H1 (cell line): Measurements from ENCODE around the gene KTI12. TPM values are rescaled to one million over a fixed set of nuclear protein-coding genes. Genes with fewer than 3 reads are reported as not detected.

Experiments used
- CTCF ChIA-PET: fragments of 300-600 bp; sonication (Branson Sonifier 250); formaldehyde crosslinking; loops from one replicate; lab custom pipeline; 2021; ENCODE audit not compliant: partially characterized antibody; lab: Charles Lee
- POLR2A ChIA-PET: fragments of 300-600 bp; sonication (Branson Sonifier 250); formaldehyde crosslinking; loops from one replicate; lab custom pipeline; 2021; ENCODE audit warnings: inconsistent platforms; ENCODE audit not compliant: partially characterized antibody; lab: Charles Lee
- DNase-seq, 2 experiments: peaks; one replicate each; pipeline versions ENCODE4 v3.0.0 to v3.0.0-alpha.2; 2010 to 2022; ENCODE audit warnings: low spot score in 2 of 2, low read depth in 1 of 2, mixed read lengths in 1 of 2
- FAIRE-seq: peaks from 2 replicates; lab custom pipeline; 2011; peaks lifted over from hg19 to GRCh38; lab: Jason Lieb, UNC
- H2AFZ ChIP-seq: 2 replicates; pipeline ENCODE4 v1.8.1; 2012; ENCODE audit warnings: low read length, inconsistent platforms
- H2AK5ac ChIP-seq: 2 replicates; pipeline ENCODE4 v1.6.1; 2013; ENCODE audit warnings: low read depth, low read length
- H2BK120ac ChIP-seq: replicated peaks from 2 replicates; pipeline ENCODE3; 2013; ENCODE audit warnings: low read depth, low read length, inconsistent platforms
- H2BK12ac ChIP-seq: 2 replicates; pipeline ENCODE4 v1.6.1; 2013; ENCODE audit warnings: low read depth, low read length
- H2BK15ac ChIP-seq: 2 replicates; pipeline ENCODE4 v1.6.1; 2013; ENCODE audit warnings: low read length
- H2BK20ac ChIP-seq: 2 replicates; pipeline ENCODE4 v1.6.1; 2013; ENCODE audit warnings: low read length
- H2BK5ac ChIP-seq: 2 replicates; pipeline ENCODE4 v1.6.1; 2013; ENCODE audit warnings: low read depth, low read length
- H3K14ac ChIP-seq: 2 replicates; pipeline ENCODE4 v1.6.1; 2013; ENCODE audit warnings: inconsistent platforms; ENCODE audit not compliant: insufficient read length
- H3K18ac ChIP-seq: 2 replicates; pipeline ENCODE4 v1.6.1; 2013; ENCODE audit warnings: low read length; ENCODE audit errors: extremely low read depth
- H3K23ac ChIP-seq: 2 replicates; pipeline ENCODE4 v1.6.1; 2013; ENCODE audit warnings: inconsistent platforms; ENCODE audit not compliant: insufficient read length
- H3K23me2 ChIP-seq: 2 replicates; pipeline ENCODE4 v1.6.1; 2013; ENCODE audit warnings: low read depth, low read length
- H3K27ac ChIP-seq: 2 replicates; pipeline ENCODE4 v1.6.1; 2011; ENCODE audit warnings: low read depth, low read length, inconsistent platforms
- H3K27me3 ChIP-seq, 4 experiments: replicated peaks in 1 of 4; 1 replicate in 1 of 4; 2 replicates in 3 of 4; pipeline versions ENCODE4 v1.6.1 to v1.8.1; 2011 to 2013; ENCODE audit warnings: low read length in 3 of 4, mild to moderate bottlenecking in 3 of 4, inconsistent platforms in 2 of 4, mixed read lengths in 2 of 4, moderate library complexity in 1 of 4; ENCODE audit not compliant: control insufficient read depth in 3 of 4, insufficient read depth in 3 of 4; ENCODE audit errors: extremely low read depth in 1 of 4
- H3K36me3 ChIP-seq, 4 experiments: 2 replicates each; pipeline versions ENCODE4 v1.6.1 to v1.8.1; 2011 to 2013; ENCODE audit warnings: mild to moderate bottlenecking in 4 of 4, low read length in 3 of 4, moderate library complexity in 2 of 4, control low read depth in 1 of 4, inconsistent platforms in 1 of 4; ENCODE audit not compliant: insufficient read depth in 4 of 4, control insufficient read depth in 2 of 4
- H3K4ac ChIP-seq: replicated peaks from 2 replicates; pipeline ENCODE3; 2013; ENCODE audit warnings: low read length, low read depth, mixed read lengths, inconsistent platforms; ENCODE audit not compliant: insufficient read length
- H3K4me1 ChIP-seq, 4 experiments: replicated peaks in 1 of 4; 1 replicate in 1 of 4; 2 replicates in 3 of 4; pipeline versions ENCODE4 v1.6.1 to v1.8.1; 2011 to 2013; ENCODE audit warnings: low read length in 3 of 4, inconsistent platforms in 2 of 4, mixed read lengths in 1 of 4; ENCODE audit not compliant: insufficient read depth in 4 of 4, control insufficient read depth in 3 of 4
- H3K4me2 ChIP-seq, 2 experiments: 2 replicates each; pipeline versions ENCODE4 v1.6.1 to v1.8.1; 2011 to 2013; ENCODE audit warnings: low read depth in 2 of 2, low read length in 2 of 2, control low read depth in 1 of 2, inconsistent platforms in 1 of 2, mild to moderate bottlenecking in 1 of 2; ENCODE audit not compliant: insufficient read depth in 1 of 2
- H3K4me3 ChIP-seq, 4 experiments: fragments of 200-600, 300-600 bp in 1 of 4; sonication (generic), shearing (Covaris generic), sonication (Bioruptor Twin) in 1 of 4; 2 replicates each; pipeline versions ENCODE4 v1.5.1 to v1.8.1; 2011 to 2016; ENCODE audit warnings: low read length in 4 of 4, low read depth in 3 of 4, control low read depth in 2 of 4, inconsistent platforms in 2 of 4, mild to moderate bottlenecking in 2 of 4, mixed read lengths in 1 of 4, moderate library complexity in 1 of 4; ENCODE audit not compliant: insufficient read depth in 2 of 4; ENCODE audit errors: extremely low read depth in 1 of 4
- H3K56ac ChIP-seq: replicated peaks from 2 replicates; pipeline ENCODE3; 2013; ENCODE audit warnings: low read depth, mild to moderate bottlenecking, mixed read lengths, low read length, inconsistent platforms; ENCODE audit not compliant: insufficient read length
- H3K79me1 ChIP-seq: 2 replicates; pipeline ENCODE4 v1.6.1; 2013; ENCODE audit warnings: low read depth, low read length, control low read depth
- H3K79me2 ChIP-seq, 2 experiments: 2 replicates each; pipeline versions ENCODE4 v1.6.1 to v1.8.1; 2012 to 2013; ENCODE audit warnings: low read length in 2 of 2, mild to moderate bottlenecking in 2 of 2, inconsistent platforms in 1 of 2; ENCODE audit not compliant: insufficient read depth in 2 of 2, control insufficient read depth in 1 of 2
- H3K9ac ChIP-seq, 4 experiments: replicated peaks in 1 of 4; 1 replicate in 1 of 4; 2 replicates in 3 of 4; pipeline versions ENCODE4 v1.6.1 to v1.8.1; 2011 to 2013; ENCODE audit warnings: low read depth in 3 of 4, low read length in 3 of 4, control low read depth in 2 of 4, mild to moderate bottlenecking in 2 of 4, moderate library complexity in 2 of 4, inconsistent platforms in 1 of 4; ENCODE audit errors: extremely low read depth in 1 of 4
- H3K9me3 ChIP-seq, 2 experiments: 2 replicates each; pipeline versions ENCODE4 v1.6.1 to v1.8.1; 2012 to 2013; ENCODE audit warnings: mild to moderate bottlenecking in 2 of 2, moderate library complexity in 2 of 2, control low read depth in 1 of 2, inconsistent platforms in 1 of 2, low read depth in 1 of 2, low read length in 1 of 2, mixed read lengths in 1 of 2; ENCODE audit not compliant: insufficient read depth in 2 of 2
- H4K20me1 ChIP-seq, 2 experiments: replicated peaks in 1 of 2; 2 replicates each; pipeline versions ENCODE3 to v1.8.1; 2011 to 2013; ENCODE audit warnings: inconsistent platforms in 2 of 2, low read length in 2 of 2, mild to moderate bottlenecking in 1 of 2; ENCODE audit not compliant: insufficient read depth in 2 of 2, control insufficient read depth in 1 of 2
- H4K5ac ChIP-seq: 2 replicates; pipeline ENCODE4 v1.6.1; 2013; ENCODE audit warnings: low read length, low read depth, mixed read lengths, inconsistent platforms; ENCODE audit not compliant: insufficient read length
- H4K8ac ChIP-seq: 2 replicates; pipeline ENCODE4 v1.8.0; 2013; ENCODE audit warnings: mild to moderate bottlenecking, moderate library complexity, low read length, inconsistent platforms; ENCODE audit not compliant: insufficient read depth; ENCODE audit errors: extremely low read depth
- H4K91ac ChIP-seq: replicated peaks from 2 replicates; pipeline ENCODE3; 2013; ENCODE audit warnings: low read length, mixed read lengths, inconsistent platforms; ENCODE audit not compliant: insufficient read length
- POLR2AphosphoS5 ChIP-seq: IDR thresholded peaks from 2 replicates; pipeline ENCODE4 v1.6.1; 2011; ENCODE audit warnings: low read depth, low read length
- RBBP5 ChIP-seq: IDR thresholded peaks from 2 replicates; pipeline ENCODE4 v1.7.1; 2012; ENCODE audit warnings: low read depth, mild to moderate bottlenecking, inconsistent platforms, low read length, moderate library complexity, borderline replicate concordance
- WGBS, 2 experiments: shearing (Covaris generic) in 1 of 2; methylation state at CpG; one replicate each; pipeline versions ENCODE4 v1.1.6 to v1.1.7; 2013 to 2015; ENCODE audit warnings: low lambda C conversion rate in 2 of 2, mixed read lengths in 2 of 2, inconsistent platforms in 1 of 2, low coverage in 1 of 2, missing lambda C conversion rate in 1 of 2; ENCODE audit not compliant: insufficient replicate concordance in 2 of 2, insufficient coverage in 1 of 2, insufficient read length in 1 of 2; ENCODE audit errors: extremely low coverage in 1 of 2, missing lambda C conversion rate in 1 of 2; 5-methylcytosine and 5-hydroxymethylcytosine counted together
- polyA plus RNA-seq, 7 experiments: library from polyadenylated mRNA; depleted of rRNA in 3 of 7; stranded (reverse) in 5 of 7; unstranded in 2 of 7; fragments of >200 nt in 5 of 7; fragments of 200-250 nt in 2 of 7; gene quantifications; 1 replicate in 5 of 7; 2 replicates in 1 of 7; 4 replicates in 1 of 7; pipeline versions ENCODE4 v1.2.1 to v1.2.3, GENCODE V29; 2011 to 2013; ENCODE audit warnings: missing spikeins in 2 of 7, mixed read lengths in 2 of 7
- total RNA-seq: library from RNA; stranded (reverse); fragmentation: NEBNext Ultra II Directional; extraction: Animal tissue kit (Norgen Biotek cat#: 25700); gene quantifications from 2 replicates; pipeline ENCODE4 v1.2.1, GENCODE V29; 2021

KTI12 gene
- total and polyA plus RNA-seq, 2 of the 8 experiments (the other 6 are each of a cell fraction or from before 2014, with no cell fraction given), result 7.5 to 16.2 TPM

- no peaks in the 10 kb centered on the region for H3K79me1 ChIP-seq
- H3K4ac ChIP-seq, result no peak overlapping the region
- POLR2A ChIA-PET, result interaction anchor here (0.6 to 8.3 kb wide), 3 partner anchors 8 to 21 kb away, joined by 3 to 61 read pairs (median 4); partner anchors contain the start of genes BTF3L4, KTI12 and TXNDC12
- no peak overlapping the region for H2AK5ac ChIP-seq
- FAIRE-seq (no peak), DNase-seq (no peak)
- H2BK5ac ChIP-seq, result no peak overlapping the region
- H4K5ac ChIP-seq, result no peak overlapping the region
- no peak overlapping the region for H4K91ac ChIP-seq
- H3K27me3 ChIP-seq, result no peaks in the 10 kb centered on the region
- no peak overlapping the region for H3K23ac ChIP-seq
- no peaks in the 10 kb centered on the region for H3K9me3 ChIP-seq
- no peaks in the 10 kb centered on the region for H3K4me1 ChIP-seq
- peaks cover 2 to 33% (median 17%) of the 10 kb centered on the region in 4 experiments; a peak in 7 of 8 replicates for H3K36me3 ChIP-seq
- no peak overlapping the region for H3K18ac ChIP-seq
- H3K4me3 ChIP-seq, result no peak overlapping the region
- no peak overlapping the region for H3K4me2 ChIP-seq
- peaks cover 0 to 34% of the 10 kb centered on the region in 2 experiments; a peak in 3 of 4 replicates for H3K79me2 ChIP-seq
- H3K23me2 ChIP-seq, result no peaks in the 10 kb centered on the region
- TF ChIP-seq POLR2AphosphoS5 (no peak), RBBP5 (no peak)
- H3K27ac ChIP-seq, result no peak overlapping the region
- CTCF ChIA-PET, result interaction anchor here (0.6 to 0.9 kb wide), 2 partner anchors 19 to 225 kb away, joined by 3 read pairs; no protein-coding TSS in a partner anchor
- no peak overlapping the region for H3K14ac ChIP-seq
- H2BK20ac ChIP-seq, result no peak overlapping the region
- no peak overlapping the region for H4K8ac ChIP-seq
- no peak overlapping the region for H3K9ac ChIP-seq
- 93% methylated on average over 4 of the region's 4 CpGs; no CpG with 5 or more reads in 1 of the 2 experiments for WGBS, 2 experiments
- H3K56ac ChIP-seq, result no peak overlapping the region
- no peak overlapping the region for H2BK12ac ChIP-seq
- peaks cover 6% of the 10 kb centered on the region in 2 experiments for H4K20me1 ChIP-seq
- H2BK120ac ChIP-seq, result no peak overlapping the region
- no peak overlapping the region for H2BK15ac ChIP-seq
- H2AFZ ChIP-seq, result no peak overlapping the region
These were observed 8.1 kb upstream of the KTI12 start for GRCh38 chr1:52041551-52042185.
